ENCODE results near the gene GFPT2.

- TF ChIP-seq RAD21 (IDR thresholded peaks at IDR 0.05; ENCODE audit: low read depth) (no peak), EP300 (IDR thresholded peaks at IDR 0.05; ENCODE audit: borderline replicate concordance) (no peak), CEBPB (IDR thresholded peaks at IDR 0.05) (no peak), REST (IDR thresholded peaks at IDR 0.05; ENCODE audit: low read depth) (no peak), MAX (IDR thresholded peaks at IDR 0.05) (no peak), TEAD4 (IDR thresholded peaks at IDR 0.05) (no peak), USF1 (IDR thresholded peaks at IDR 0.05) (no peak), YY1 (IDR thresholded peaks at IDR 0.05; ENCODE audit: low read depth) (no peak), FOXM1 (IDR thresholded peaks at IDR 0.05; ENCODE audit: borderline replicate concordance, low read depth) (no peak), TAF1 (IDR thresholded peaks at IDR 0.05; ENCODE audit: low read depth) (no peak), NFIC (IDR thresholded peaks at IDR 0.05) (no peak), ZBTB7A (IDR thresholded peaks at IDR 0.05; ENCODE audit: low read depth) (no peak)
Observed at GRCh38 chr5:180395540-180396274, 42.6 kb upstream of the GFPT2 start.
